Calu3 (cell line): ENCODE results near the gene RNPC3. TPM values are rescaled to one million over a fixed set of nuclear protein-coding genes. Genes with fewer than 3 reads are reported as not detected.
"Not testable (repeated sequence)": the region's sequence is repeated elsewhere in the genome, so short reads cannot be mapped to it uniquely, and the experiment has no call there.

Source experiments
- BruUV-seq: library from RNA; stranded (reverse); fragments of 400-500 nt; replicated peaks from 2 replicates; lab custom pipeline; 2021; lab: Mats Ljungman, UMichigan
- CTCF ChIA-PET: fragments of 300-600 bp; sonication (Branson Sonifier 250); formaldehyde crosslinking; loops from one replicate; lab custom pipeline; 2022; ENCODE audit warnings: antibody characterized with exemption; lab: Charles Lee
- DNase-seq: peaks from one replicate; pipeline ENCODE4 v3.0.0; 2022
- H3K27ac Mint-ChIP-seq: one replicate; pipeline ENCODE4 v1.8.0; 2022; ENCODE audit warnings: mixed read lengths; ENCODE audit not compliant: unreplicated experiment
- H3K27me3 Mint-ChIP-seq: one replicate; pipeline ENCODE4 v1.8.0; 2022; ENCODE audit warnings: mixed read lengths; ENCODE audit not compliant: unreplicated experiment
- H3K36me3 Mint-ChIP-seq: one replicate; pipeline ENCODE4 v1.8.0; 2022; ENCODE audit warnings: mild to moderate bottlenecking, moderate library complexity, mixed read lengths; ENCODE audit not compliant: insufficient read depth, unreplicated experiment
- H3K4me1 Mint-ChIP-seq: one replicate; pipeline ENCODE4 v1.8.0; 2022; ENCODE audit warnings: mild to moderate bottlenecking, low read depth, mixed read lengths; ENCODE audit not compliant: unreplicated experiment
- H3K4me3 Mint-ChIP-seq: one replicate; pipeline ENCODE4 v1.8.0; 2022; ENCODE audit warnings: mild to moderate bottlenecking, low read depth, moderate library complexity, mixed read lengths; ENCODE audit not compliant: unreplicated experiment
- H3K9me3 Mint-ChIP-seq: one replicate; pipeline ENCODE4 v1.8.0; 2022; ENCODE audit warnings: low read depth, mixed read lengths; ENCODE audit not compliant: unreplicated experiment
- CTCF ChIP-seq: fragments of 200-600 bp; IDR thresholded peaks from one replicate; pipeline ENCODE4 v1.8.0; 2022; ENCODE audit warnings: antibody characterized with exemption; ENCODE audit not compliant: unreplicated experiment
- intact Hi-C: fragments of 100-400 bp; cut with micrococcal nuclease; formaldehyde crosslinking; loops from one replicate; pipeline ENCODE4 v1.10.0; 2022; ENCODE audit not compliant: unreplicated experiment
- total RNA-seq: library from RNA; stranded (reverse); gene quantifications from 2 replicates; pipeline ENCODE4 v1.2.3, GENCODE V29; 2022

The RNPC3 gene
- total RNA-seq, 1 experiment from 2014 or later, result 15.7 TPM

GRCh38 chr1:103569493-103569892 lies 44.0 kb downstream of the RNPC3 start:
- no peak for DNase-seq
- TF ChIP-seq CTCF, result no peak
- H3K9me3 Mint-ChIP-seq, result peaks cover 3% of the 10 kb centered on the region
- CTCF ChIA-PET, result no interaction called here
- intact Hi-C loops, result no loop called here
- H3K4me1 Mint-ChIP-seq, result no peaks in the 10 kb centered on the region
- no peak overlapping the region for H3K27ac Mint-ChIP-seq
- no peaks in the 10 kb centered on the region for H3K27me3 Mint-ChIP-seq
- H3K4me3 Mint-ChIP-seq, result no peak overlapping the region
- BruUV-seq, result no TSS peak
- no peaks in the 10 kb centered on the region for H3K36me3 Mint-ChIP-seq

GRCh38 chr1:103571289-103571688 lies 45.8 kb downstream of the RNPC3 start, which contains the start of gene AMY2B:
TSS of gene AMY2B (plus strand) at chr1:103571589. CDS start at chr1:103571603, 14 bp downstream.
- H3K36me3 Mint-ChIP-seq, H3K27ac Mint-ChIP-seq, H3K9me3 Mint-ChIP-seq, DNase-seq, H3K27me3 Mint-ChIP-seq, H3K4me1 Mint-ChIP-seq, BruUV-seq, H3K4me3 Mint-ChIP-seq, intact Hi-C loops, CTCF ChIA-PET: not testable (repeated sequence)

- H3K27ac Mint-ChIP-seq, result no peak overlapping the region
- no peak overlapping the region for H3K4me3 Mint-ChIP-seq
- CTCF ChIA-PET, result no interaction called here
- intact Hi-C loops, result no loop called here
- H3K4me1 Mint-ChIP-seq, result no peaks in the 10 kb centered on the region
- no peak for TF ChIP-seq CTCF
- no peaks in the 10 kb centered on the region for H3K36me3 Mint-ChIP-seq
- DNase-seq, result no peak
- BruUV-seq, result no TSS peak
- no peaks in the 10 kb centered on the region for H3K9me3 Mint-ChIP-seq
- no peaks in the 10 kb centered on the region for H3K27me3 Mint-ChIP-seq
These were observed 50.6 kb downstream of the RNPC3 start for GRCh38 chr1:103576065-103576464.

GRCh38 chr1:103576784-103577183 lies 51.3 kb downstream of the RNPC3 start:
- DNase-seq, intact Hi-C loops: not testable (repeated sequence)

GRCh38 chr1:103582464-103582863 lies 57.0 kb downstream of the RNPC3 start:
- no peak overlapping the region for H3K4me3 Mint-ChIP-seq
- H3K36me3 Mint-ChIP-seq, result no peaks in the 10 kb centered on the region
- BruUV-seq, result no TSS peak
- peaks cover 2% of the 10 kb centered on the region for H3K9me3 Mint-ChIP-seq
- no peak for TF ChIP-seq CTCF
- intact Hi-C loops, result no loop called here
- CTCF ChIA-PET, result no interaction called here
- DNase-seq, result no peak
- no peaks in the 10 kb centered on the region for H3K27me3 Mint-ChIP-seq
- no peak overlapping the region for H3K27ac Mint-ChIP-seq
- H3K4me1 Mint-ChIP-seq, result no peaks in the 10 kb centered on the region

More at GRCh38 chr1:103576784-103577183, 51.3 kb downstream of the RNPC3 start:
- BruUV-seq, H3K27me3 Mint-ChIP-seq, H3K36me3 Mint-ChIP-seq, H3K27ac Mint-ChIP-seq, H3K4me3 Mint-ChIP-seq, H3K4me1 Mint-ChIP-seq, H3K9me3 Mint-ChIP-seq, CTCF ChIA-PET: not testable (repeated sequence)
